Stimulated activated CD4-positive, alpha-beta T cell treated with anti-CD3 and anti-CD28 coated beads, TNF-alpha, amount 100 ng/mL, for 48 hours (primary cell): ENCODE data around the gene TDRD1.

Source experiments
- DNase-seq, 3 donors: peaks; one replicate each; pipeline ENCODE4 v3.0.0-alpha.2; 2020; ENCODE audit warnings: low read depth in 3 of 3

TDRD1 gene

GRCh38 chr10:114232561-114233176 lies 53.5 kb downstream of the TDRD1 start:
- DNase-seq = no peak

- DNase-seq = no peak
Measured at GRCh38 chr10:114233482-114233881, 54.3 kb downstream of the TDRD1 start.

- no peak for DNase-seq
Measured at GRCh38 chr10:114234132-114234531, 55.0 kb downstream of the TDRD1 start.

- DNase-seq = peak in 1 of 3 donors; percentile 20
Measured at GRCh38 chr10:114239117-114239993, 60.2 kb downstream of the TDRD1 start, which contains the start of gene VWA2. Gene VWA2 (plus strand): TSS chr10:114239254. CDS start chr10:114248714, 9,460 bp downstream.

- no peak for DNase-seq
Measured at GRCh38 chr10:114239994-114240345, 60.8 kb downstream of the TDRD1 start.

GRCh38 chr10:114242235-114242634 lies 63.1 kb downstream of the TDRD1 start:
- no peak for DNase-seq

GRCh38 chr10:114243661-114244060 lies 64.5 kb downstream of the TDRD1 start:
- DNase-seq = no peak

- no peak for DNase-seq
Measured at GRCh38 chr10:114244126-114244525, 65.0 kb downstream of the TDRD1 start.

- DNase-seq = no peak
Measured at GRCh38 chr10:114245121-114245791, 66.1 kb downstream of the TDRD1 start.

GRCh38 chr10:114246679-114247305 lies 67.6 kb downstream of the TDRD1 start:
- no peak for DNase-seq

- no peak for DNase-seq
Measured at GRCh38 chr10:114250236-114250635, 71.1 kb downstream of the TDRD1 start.

- DNase-seq = no peak
Measured at GRCh38 chr10:114250716-114251115, 71.6 kb downstream of the TDRD1 start.

- no peak for DNase-seq
Measured at GRCh38 chr10:114252092-114252491, 72.9 kb downstream of the TDRD1 start.

- DNase-seq = no peak
Measured at GRCh38 chr10:114252883-114253282, 73.7 kb downstream of the TDRD1 start.

- DNase-seq = no peak
Measured at GRCh38 chr10:114255227-114255626, 76.1 kb downstream of the TDRD1 start.

- no peak for DNase-seq
Measured at GRCh38 chr10:114256008-114256765, 77.0 kb downstream of the TDRD1 start.

GRCh38 chr10:114256822-114257221 lies 77.7 kb downstream of the TDRD1 start:
- no peak for DNase-seq

- DNase-seq = no peak
Measured at GRCh38 chr10:114257498-114257897, 78.3 kb downstream of the TDRD1 start.

GRCh38 chr10:114258274-114258840 lies 79.2 kb downstream of the TDRD1 start:
- no peak for DNase-seq

- DNase-seq = no peak
Measured at GRCh38 chr10:114259824-114260223, 80.7 kb downstream of the TDRD1 start.

GRCh38 chr10:114260366-114260765 lies 81.2 kb downstream of the TDRD1 start:
- DNase-seq = no peak
